Aortic smooth muscle cell (primary cell): Measurements from ENCODE around the gene TMEM220. TPM values are rescaled to one million over a fixed set of nuclear protein-coding genes. Genes with fewer than 3 reads are reported as not detected.

ENCODE experiments used
- total RNA-seq: library from RNA; depleted of rRNA; stranded (reverse); fragments of >200 nt; gene quantifications from 2 replicates; pipeline ENCODE4 v1.2.3, GENCODE V29; 2014

Gene TMEM220
- total RNA-seq: 3.6 and 5.1 TPM in 2 replicates

GRCh38 chr17:10729334-10730193, at the start of gene TMEM220:
Gene TMEM220 (minus strand): TSS chr17:10730023. CDS start chr17:10729851, 172 bp downstream.

GRCh38 chr17:10697092-10698081, 32.4 kb downstream of the TMEM220 start, which contains the start of the genes ADPRM and SCO1:
Gene ADPRM (plus strand): TSS chr17:10697594. CDS start chr17:10704927, 7,333 bp downstream.
Gene SCO1 (minus strand): TSS chr17:10697533. CDS start chr17:10697507, 26 bp downstream.

Other genes starting within 250 kb of the TMEM220 start
- gene MYH1, start 211.5 kb downstream of the TMEM220 start, total RNA-seq: not detected in 2 replicates
- gene MYH2, start 180.4 kb downstream of the TMEM220 start, total RNA-seq: not detected in 2 replicates
- gene MYH3, start 72.7 kb downstream of the TMEM220 start, total RNA-seq: 0.56 and 1.5 TPM in 2 replicates
- 26.6 and 27.9 TPM in 2 replicates for gene SCO1, start 32.5 kb downstream of the TMEM220 start, total RNA-seq
- 14.3 and 14.8 TPM in 2 replicates for gene ADPRM, start 32.4 kb downstream of the TMEM220 start, total RNA-seq
- gene TMEM238L, start 74.1 kb upstream of the TMEM220 start, total RNA-seq: not detected in 2 replicates
- gene PIRT, start 108.1 kb upstream of the TMEM220 start, total RNA-seq: not detected in 2 replicates